K562 (cell line): Measurements from ENCODE around the gene GNAI3. TPM values are rescaled to one million over a fixed set of nuclear protein-coding genes. Genes with fewer than 3 reads are reported as not detected.

Source experiments
- ARID1B ChIP-seq: fragments of 450-650 bp; IDR thresholded peaks from 2 replicates; pipeline ENCODE4 v1.6.1; 2016; ENCODE audit warnings: antibody characterized with exemption, mild to moderate bottlenecking, inconsistent platforms
- ASH1L ChIP-seq: fragments of 450-650 bp; IDR thresholded peaks from 2 replicates; pipeline ENCODE4 v1.6.1; 2018; ENCODE audit warnings: borderline replicate concordance, mild to moderate bottlenecking, low read depth; ENCODE audit not compliant: partially characterized antibody
- BHLHE40 ChIP-seq: IDR thresholded peaks from 2 replicates; pipeline ENCODE4 v1.6.1; 2011; ENCODE audit warnings: low read length, improper control_type of control experiment
- C11orf30 ChIP-seq: fragments of 450-650 bp; IDR thresholded peaks from 2 replicates; pipeline ENCODE4 v1.6.1; 2016; ENCODE audit warnings: low read depth, mild to moderate bottlenecking
- CCAR2 ChIP-seq: fragments of 200-400 bp; formaldehyde crosslinking; IDR thresholded peaks from 2 replicates; pipeline ENCODE4 v1.6.1; 2017; ENCODE audit warnings: mild to moderate bottlenecking, low read depth, low read length
- CEBPG ChIP-seq, 3 experiments: fragments of 200-800 bp in 1 of 3; sonication (Bioruptor generic) in 1 of 3; sonication (generic) in 1 of 3; formaldehyde crosslinking in 1 of 3; IDR thresholded peaks in 2 of 3; conservative IDR thresholded peaks in 1 of 3; 2 replicates each; pipeline versions ENCODE4 v1.6.1 to v1.8.0; 2016 to 2022; ENCODE audit warnings: missing compliant biosample characterization in 2 of 3, missing genetic modification characterization in 2 of 3, mild to moderate bottlenecking in 1 of 3, missing genetic modification reagents in 1 of 3
- CTBP1 ChIP-seq: fragments of 450-650 bp; IDR thresholded peaks from 2 replicates; pipeline ENCODE4 v1.6.1; 2016; ENCODE audit warnings: borderline replicate concordance
- HDAC2 ChIP-seq: fragments of 450-650 bp; IDR thresholded peaks from 2 replicates; pipeline ENCODE4 v1.6.1; 2016; ENCODE audit warnings: mild to moderate bottlenecking
- MAFF ChIP-seq: IDR thresholded peaks from 2 replicates; pipeline ENCODE4 v1.6.1; 2012; ENCODE audit warnings: low read length, improper control_type of control experiment
- MEIS2 ChIP-seq: fragments of 450-650 bp; IDR thresholded peaks from 2 replicates; pipeline ENCODE4 v1.6.1; 2014; ENCODE audit warnings: mild to moderate bottlenecking; ENCODE audit not compliant: partially characterized antibody
- NELFE ChIP-seq: IDR thresholded peaks from 2 replicates; pipeline ENCODE4 v1.6.1; 2011; ENCODE audit warnings: mild to moderate bottlenecking; ENCODE audit not compliant: insufficient read depth, insufficient read length
- NFE2L1 ChIP-seq: fragments of 450-650 bp; IDR thresholded peaks from 2 replicates; pipeline ENCODE4 v1.6.1; 2016; ENCODE audit warnings: missing genetic modification characterization, low read depth, mild to moderate bottlenecking, missing compliant biosample characterization, moderate library complexity, borderline replicate concordance
- NFYB ChIP-seq: IDR thresholded peaks from 2 replicates; pipeline ENCODE4 v1.6.1; 2011; ENCODE audit warnings: mild to moderate bottlenecking, moderate library complexity; ENCODE audit not compliant: insufficient read length; ENCODE audit errors: extremely low read depth
- NR2C1 ChIP-seq, 2 experiments: fragments of 450-650 bp; IDR thresholded peaks; 2 replicates each; pipeline ENCODE4 v1.6.1; 2017; ENCODE audit warnings: mild to moderate bottlenecking in 2 of 2, antibody characterized with exemption in 1 of 2, inconsistent platforms in 1 of 2, missing compliant biosample characterization in 1 of 2, missing genetic modification characterization in 1 of 2
- POLR2AphosphoS2 ChIP-seq: IDR thresholded peaks from 2 replicates; pipeline ENCODE4 v1.6.1; 2012; ENCODE audit warnings: low read length, improper control_type of control experiment
- RCOR1 ChIP-seq, 2 experiments: IDR thresholded peaks; 2 replicates each; pipeline ENCODE4 v1.6.1; 2012; ENCODE audit warnings: low read depth in 2 of 2, low read length in 2 of 2, borderline replicate concordance in 1 of 2, improper control_type of control experiment in 1 of 2
- SMARCE1 ChIP-seq: fragments of 450-650 bp; IDR thresholded peaks from 2 replicates; pipeline ENCODE4 v1.7.1; 2016; ENCODE audit warnings: mild to moderate bottlenecking
- TAF7 ChIP-seq: fragments of 450-650 bp; IDR thresholded peaks from 2 replicates; pipeline ENCODE4 v1.6.1; 2016; ENCODE audit warnings: missing genetic modification characterization, missing compliant biosample characterization
- TRIM24 ChIP-seq, 2 experiments: fragments of 450-650 bp; IDR thresholded peaks; 2 replicates each; pipeline ENCODE4 v1.6.1; 2016
- ZNF431 ChIP-seq: sonication (generic); formaldehyde crosslinking; IDR thresholded peaks from 2 replicates; pipeline ENCODE4 v1.8.0; 2022; ENCODE audit warnings: mild to moderate bottlenecking, missing genetic modification reagents
- polyA plus RNA-seq, 8 experiments: library from polyadenylated mRNA; depleted of rRNA in 4 of 8; stranded (reverse) in 5 of 8; unstranded in 3 of 8; fragments of >200 nt; fragmentation: Nextera tagmentation in 2 of 8; fragmentation: Illumina TruSeq in 1 of 8; extraction: Ambion mirVana in 2 of 8; extraction: Trizol in 1 of 8; gene quantifications; 2 replicates each; pipeline versions ENCODE4 v1.2.1 to v1.2.3, GENCODE V29; 2011 to 2014; ENCODE audit warnings: inconsistent platforms in 1 of 8, missing spikeins in 1 of 8
- total RNA-seq, 7 experiments: library from RNA; depleted of rRNA in 6 of 7; stranded (reverse); fragments of >200 nt in 6 of 7; fragmentation: Illumina TruSeq in 2 of 7; extraction: Trizol in 2 of 7; gene quantifications; 2 replicates each; pipeline versions ENCODE4 v1.2.1 to v1.2.3, GENCODE V29; 2011 to 2021; ENCODE audit warnings: low replicate concordance in 1 of 7
- TF ChIP-seq, protein P1 (sequence below), 2 experiments: fragments of 450-650 bp in 1 of 2; sonication (generic) in 1 of 2; formaldehyde crosslinking in 1 of 2; IDR thresholded peaks in 1 of 2; conservative IDR thresholded peaks in 1 of 2; 2 replicates each; pipeline versions ENCODE4 v1.6.1 to v1.8.1; 2016 to 2023; ENCODE audit warnings: mild to moderate bottlenecking in 2 of 2, moderate library complexity in 2 of 2, inconsistent platforms in 1 of 2, missing genetic modification reagents in 1 of 2
- TF ChIP-seq, protein P2 (sequence below): fragments of 450-650 bp; IDR thresholded peaks from 2 replicates; pipeline ENCODE4 v1.6.1; 2016
- TF ChIP-seq, protein P3 (sequence below): fragments of 450-650 bp; IDR thresholded peaks from 2 replicates; pipeline ENCODE4 v1.6.1; 2017; ENCODE audit warnings: antibody characterized with exemption
- TF ChIP-seq, protein P4 (sequence below): fragments of 250-450 bp; sonication (Bioruptor Pico); IDR thresholded peaks from 2 replicates; pipeline ENCODE4 v1.8.0; 2021; ENCODE audit warnings: moderate library complexity, mild to moderate bottlenecking, inconsistent platforms

Gene GNAI3
- total and polyA plus RNA-seq, 9 of the 15 experiments (the other 6 are each of a cell fraction or from before 2014, with no cell fraction given) = 6.3 to 13.2 (median 8.9) TPM

DNA sequence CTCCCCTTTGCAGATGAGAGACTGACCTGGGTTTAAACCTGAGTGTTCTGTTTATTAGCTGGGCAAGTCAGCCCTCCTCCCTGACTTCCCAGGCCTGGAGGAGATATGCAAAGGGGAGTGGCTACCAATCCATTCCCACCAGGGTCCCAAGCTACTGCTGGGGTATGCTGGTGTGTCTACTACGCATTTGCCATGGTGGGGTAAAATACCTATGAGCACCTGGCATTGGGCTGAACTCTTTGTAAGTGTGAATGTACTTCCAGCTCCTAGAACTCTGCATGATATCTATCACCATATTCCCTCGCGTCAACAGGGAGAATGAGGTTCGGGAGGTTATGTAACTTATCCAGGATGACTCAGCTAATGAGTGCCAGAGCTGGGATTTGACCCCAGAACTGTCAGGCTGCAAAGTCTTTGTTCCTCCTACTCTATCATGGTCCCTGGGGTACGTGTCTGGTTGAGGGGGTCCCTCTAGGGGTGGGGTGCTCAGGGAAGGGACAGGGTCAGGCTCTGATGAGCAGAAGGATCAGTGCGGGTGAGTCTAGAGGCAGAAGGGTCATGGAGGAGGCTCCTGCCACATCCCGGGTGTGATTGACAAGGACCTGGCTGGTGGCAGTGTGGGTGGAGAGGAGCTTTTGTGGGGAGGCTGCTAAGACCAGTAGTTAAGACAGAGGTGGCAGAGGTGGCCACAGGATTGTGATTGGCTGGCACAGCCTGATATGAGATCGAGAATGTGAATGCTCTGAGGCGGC is 88.0 kb downstream of the GNAI3 start (continued):
- TF ChIP-seq CEBPG (CRISPR knock-in tag; IDR thresholded peaks at IDR 0.05) (no peak), CEBPG (tag; conservative IDR thresholded peaks at IDR 0.05 in 1 of 2, IDR thresholded peaks at IDR 0.05 in 1 of 2) (peak; percentile 10 to 25; a peak in 1 of 4 replicates), ASH1L (no peak), SMARCE1 (peak; percentile 11; the same call in 1 of the 2 replicates), MEIS2 (peak; percentile 13), TRIM24 (IDR thresholded peaks at IDR 0.05) (no peak), C11orf30 (peak; percentile 83), TAF7 (no peak), NR2C1 (IDR thresholded peaks at IDR 0.05) (no peak), NR2C1 (tag; IDR thresholded peaks at IDR 0.05) (peak; percentile 47; the same call in 1 of the 2 replicates), RCOR1 (IDR thresholded peaks at IDR 0.05; ENCODE audit: borderline replicate concordance in 1 of 2, low read depth in 2 of 2, low read length in 2 of 2) (peak; percentile 38 to 88; a peak in 2 of 4 replicates), ZNF431 (CRISPR knock-in tag) (no peak), BHLHE40 (0 out of 2 replicates have a peak, but pooled peaks have one; percentile 13), ARID1B (peak; percentile 37; the same call in 1 of the 2 replicates), POLR2AphosphoS2 (no peak), CTBP1 (0 out of 2 replicates have a peak, but pooled peaks have one; percentile 43), MAFF (peak; percentile 76), HDAC2 (peak; percentile 63; the same call in 1 of the 2 replicates), NELFE (no peak), CCAR2 (no peak), NFE2L1 (tag) (peak; percentile 72), NFYB (peak; percentile 52)
- TF ChIP-seq, protein P1, sequence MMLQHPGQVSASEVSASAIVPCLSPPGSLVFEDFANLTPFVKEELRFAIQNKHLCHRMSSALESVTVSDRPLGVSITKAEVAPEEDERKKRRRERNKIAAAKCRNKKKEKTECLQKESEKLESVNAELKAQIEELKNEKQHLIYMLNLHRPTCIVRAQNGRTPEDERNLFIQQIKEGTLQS (IDR thresholded peaks at IDR 0.05) = peak; percentile 84
- TF ChIP-seq, protein P1 (CRISPR knock-in tag; conservative IDR thresholded peaks at IDR 0.05) = no peak
- TF ChIP-seq, protein P2, sequence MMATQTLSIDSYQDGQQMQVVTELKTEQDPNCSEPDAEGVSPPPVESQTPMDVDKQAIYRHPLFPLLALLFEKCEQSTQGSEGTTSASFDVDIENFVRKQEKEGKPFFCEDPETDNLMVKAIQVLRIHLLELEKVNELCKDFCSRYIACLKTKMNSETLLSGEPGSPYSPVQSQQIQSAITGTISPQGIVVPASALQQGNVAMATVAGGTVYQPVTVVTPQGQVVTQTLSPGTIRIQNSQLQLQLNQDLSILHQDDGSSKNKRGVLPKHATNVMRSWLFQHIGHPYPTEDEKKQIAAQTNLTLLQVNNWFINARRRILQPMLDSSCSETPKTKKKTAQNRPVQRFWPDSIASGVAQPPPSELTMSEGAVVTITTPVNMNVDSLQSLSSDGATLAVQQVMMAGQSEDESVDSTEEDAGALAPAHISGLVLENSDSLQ = peak; percentile 79
- TF ChIP-seq, protein P3, sequence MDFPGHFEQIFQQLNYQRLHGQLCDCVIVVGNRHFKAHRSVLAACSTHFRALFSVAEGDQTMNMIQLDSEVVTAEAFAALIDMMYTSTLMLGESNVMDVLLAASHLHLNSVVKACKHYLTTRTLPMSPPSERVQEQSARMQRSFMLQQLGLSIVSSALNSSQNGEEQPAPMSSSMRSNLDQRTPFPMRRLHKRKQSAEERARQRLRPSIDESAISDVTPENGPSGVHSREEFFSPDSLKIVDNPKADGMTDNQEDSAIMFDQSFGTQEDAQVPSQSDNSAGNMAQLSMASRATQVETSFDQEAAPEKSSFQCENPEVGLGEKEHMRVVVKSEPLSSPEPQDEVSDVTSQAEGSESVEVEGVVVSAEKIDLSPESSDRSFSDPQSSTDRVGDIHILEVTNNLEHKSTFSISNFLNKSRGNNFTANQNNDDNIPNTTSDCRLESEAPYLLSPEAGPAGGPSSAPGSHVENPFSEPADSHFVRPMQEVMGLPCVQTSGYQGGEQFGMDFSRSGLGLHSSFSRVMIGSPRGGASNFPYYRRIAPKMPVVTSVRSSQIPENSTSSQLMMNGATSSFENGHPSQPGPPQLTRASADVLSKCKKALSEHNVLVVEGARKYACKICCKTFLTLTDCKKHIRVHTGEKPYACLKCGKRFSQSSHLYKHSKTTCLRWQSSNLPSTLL = no peak
- TF ChIP-seq, protein P4, sequence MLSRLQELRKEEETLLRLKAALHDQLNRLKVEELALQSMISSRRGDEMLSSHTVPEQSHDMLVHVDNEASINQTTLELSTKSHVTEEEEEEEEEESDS = no peak
